Ectodermal cell (in vitro differentiated cells): Measurements from ENCODE around the gene PPARGC1A.

ENCODE experiments used
- H3K27ac ChIP-seq: 2 replicates; pipeline ENCODE4 v1.7.0; 2013; ENCODE audit warnings: mild to moderate bottlenecking, low read depth, low read length; ENCODE audit not compliant: insufficient read depth, poor library complexity, severe bottlenecking
- H3K27me3 ChIP-seq: 2 replicates; pipeline ENCODE4 v1.7.0; 2013; ENCODE audit warnings: mild to moderate bottlenecking, low read length; ENCODE audit not compliant: insufficient read depth, control insufficient read depth, poor library complexity, severe bottlenecking
- H3K36me3 ChIP-seq: one replicate; pipeline ENCODE4 v1.7.0; 2013; ENCODE audit warnings: low read length; ENCODE audit not compliant: control insufficient read depth, insufficient read depth
- H3K4me1 ChIP-seq: one replicate; pipeline ENCODE4 v1.7.0; 2013; ENCODE audit warnings: low read length; ENCODE audit not compliant: control insufficient read depth, insufficient read depth
- H3K4me3 ChIP-seq: 2 replicates; pipeline ENCODE4 v1.7.0; 2013; ENCODE audit warnings: low read depth, low read length, control low read depth; ENCODE audit not compliant: insufficient read depth
- H3K9me3 ChIP-seq: 2 replicates; pipeline ENCODE4 v1.7.0; 2013; ENCODE audit warnings: mild to moderate bottlenecking, low read length, moderate library complexity; ENCODE audit not compliant: control insufficient read depth
- WGBS, 2 experiments: methylation state at CpG; one replicate each; pipeline ENCODE4 v1.1.7; 2013; ENCODE audit warnings: missing lambda C conversion rate in 2 of 2; 5-methylcytosine and 5-hydroxymethylcytosine counted together

Gene PPARGC1A

DNA sequence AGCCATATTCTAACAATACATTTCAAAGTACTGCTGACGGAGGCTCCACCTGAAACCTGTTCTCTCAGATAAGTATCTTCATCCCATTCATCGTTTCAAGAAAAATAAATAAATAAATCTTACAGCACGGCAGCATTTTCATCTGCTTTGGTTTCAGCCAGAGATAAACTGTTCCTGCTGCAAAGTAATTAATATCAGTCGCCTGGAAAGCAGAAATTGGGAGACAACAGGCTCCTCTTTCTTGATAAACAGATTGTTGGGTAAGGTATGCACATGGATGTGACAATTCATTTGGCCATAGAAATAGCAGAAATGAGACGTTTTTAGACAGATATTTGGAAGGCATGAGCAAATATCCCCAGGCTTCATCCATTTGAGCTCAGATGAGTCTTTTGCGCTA, 110.4 kb downstream of the PPARGC1A start:
- Histone ChIP-seq H3K4me3 (no peak overlapping the region), H3K9me3 (no peaks in the 10 kb centered on the region), H3K36me3 (no peaks in the 10 kb centered on the region), H3K4me1 (no peaks in the 10 kb centered on the region), H3K27me3 (no peaks in the 10 kb centered on the region), H3K27ac (no peak overlapping the region)
- 91 to 96% methylated on average over 6 of the region's 6 CpGs for WGBS, 2 experiments

DNA sequence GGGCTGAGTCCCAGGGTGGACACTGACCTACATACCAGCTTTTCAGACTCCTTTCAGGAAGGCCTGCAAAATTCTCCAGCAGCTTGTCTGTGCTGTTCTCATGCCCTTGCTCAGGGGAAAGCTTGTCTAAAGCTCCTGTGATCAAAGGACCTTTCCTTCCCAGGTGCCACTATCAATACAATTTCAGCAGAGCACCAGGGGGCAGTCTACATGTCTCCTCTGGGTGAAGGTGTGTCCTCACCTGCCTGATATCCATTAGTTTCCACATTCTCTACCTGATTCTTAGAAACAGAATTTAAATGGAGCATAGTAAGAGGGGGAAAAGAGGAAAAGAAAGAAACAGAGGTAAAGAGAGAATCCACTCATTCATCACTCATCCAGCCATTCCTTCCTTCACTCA, 114.2 kb downstream of the PPARGC1A start:
- Histone ChIP-seq H3K27me3 (no peaks in the 10 kb centered on the region), H3K4me3 (no peak overlapping the region), H3K4me1 (no peaks in the 10 kb centered on the region), H3K36me3 (no peaks in the 10 kb centered on the region), H3K27ac (no peak overlapping the region), H3K9me3 (no peaks in the 10 kb centered on the region)

DNA sequence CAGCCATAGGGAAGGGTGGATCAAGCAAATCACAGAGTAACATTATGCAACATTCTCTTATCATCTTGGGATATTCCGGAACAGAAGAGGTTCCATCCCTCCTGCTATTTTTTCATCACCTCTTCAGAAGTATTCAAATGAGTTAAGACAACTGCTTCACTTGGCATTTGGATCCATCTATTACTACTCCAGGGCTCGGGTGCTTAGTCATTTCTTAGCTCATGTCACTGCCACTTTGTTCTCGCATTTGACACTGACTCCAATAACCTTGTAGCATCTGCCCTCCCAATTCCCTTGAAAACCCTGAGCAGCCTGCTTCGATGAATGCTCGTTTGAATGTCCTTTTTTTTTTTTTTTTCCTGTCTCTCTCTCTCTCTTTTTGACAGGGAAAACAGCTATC, 114.9 kb downstream of the PPARGC1A start:
- WGBS, 2 experiments: 86% methylated on average over 5 of the region's 5 CpGs
- Histone ChIP-seq H3K27me3 (no peaks in the 10 kb centered on the region), H3K4me1 (no peaks in the 10 kb centered on the region), H3K27ac (no peak overlapping the region), H3K9me3 (no peaks in the 10 kb centered on the region), H3K36me3 (no peaks in the 10 kb centered on the region), H3K4me3 (no peak overlapping the region)

DNA sequence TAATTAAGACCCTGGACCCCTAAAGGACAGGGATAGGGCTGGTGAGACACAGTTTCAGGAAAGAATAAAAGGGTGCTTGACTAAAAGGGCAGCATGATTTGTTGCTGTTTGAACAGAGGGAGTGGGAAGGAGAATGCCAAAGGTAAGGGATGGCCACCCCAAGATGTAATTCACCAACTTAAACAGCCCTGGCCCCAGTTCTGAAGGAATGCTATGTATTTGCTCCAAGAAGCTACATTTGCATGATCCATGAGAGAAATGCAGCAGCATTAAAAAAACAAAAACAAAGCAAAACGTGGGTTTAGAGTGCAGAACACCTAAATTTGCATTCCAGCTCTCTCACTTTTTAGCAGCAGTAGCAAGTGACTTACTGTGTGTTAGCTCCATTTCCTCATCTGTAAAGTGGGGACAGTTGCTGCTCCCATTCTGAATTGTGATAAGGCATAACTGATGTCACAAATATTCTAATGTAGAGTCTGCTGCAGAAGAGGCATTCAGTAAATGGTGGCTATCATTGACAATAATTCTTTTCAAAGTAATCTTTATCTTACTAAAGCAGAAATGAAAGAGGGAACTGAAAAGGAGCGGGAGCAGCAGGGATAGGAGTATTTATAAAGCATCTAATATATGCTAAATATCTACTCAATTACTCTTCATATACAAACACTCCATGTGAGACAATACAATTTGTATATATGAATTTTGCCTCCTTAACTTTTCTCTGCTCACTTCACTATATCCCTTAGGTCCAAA, 115.8 kb downstream of the PPARGC1A start:
- Histone ChIP-seq H3K9me3 (no peaks in the 10 kb centered on the region), H3K27me3 (no peaks in the 10 kb centered on the region)
- WGBS, 2 experiments: 4 to 14% methylated on average over 1 of the region's 2 CpGs

DNA sequence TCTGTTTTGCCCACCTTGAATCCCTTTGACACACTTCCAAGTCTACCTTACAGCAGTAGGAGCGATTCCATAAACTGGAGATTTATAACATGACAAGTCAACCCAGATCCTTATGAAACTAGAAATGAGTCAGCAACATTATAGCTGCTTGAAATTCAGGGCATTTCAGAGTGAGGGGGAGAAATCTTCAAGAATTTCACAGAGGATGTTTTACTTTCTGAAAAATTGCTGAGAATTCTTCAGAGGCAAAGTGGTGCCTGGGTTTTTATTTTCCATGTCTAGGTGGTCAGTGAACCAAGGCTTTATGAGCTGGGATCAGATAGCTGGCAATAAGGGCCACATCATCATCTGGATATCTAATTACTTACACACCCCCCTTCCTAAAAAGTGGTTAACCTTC, 119.8 kb downstream of the PPARGC1A start:
- H3K4me3 ChIP-seq: no peak overlapping the region
- no peaks in the 10 kb centered on the region for H3K27me3 ChIP-seq
- WGBS, 2 experiments: 93 to 100% methylated on average over 1 of the region's 1 CpG
- H3K27ac ChIP-seq: no peak overlapping the region
- H3K9me3 ChIP-seq: no peaks in the 10 kb centered on the region
- no peaks in the 10 kb centered on the region for H3K4me1 ChIP-seq
- no peaks in the 10 kb centered on the region for H3K36me3 ChIP-seq

More for the DNA sequence above, 115.8 kb downstream of the PPARGC1A start:
- Histone ChIP-seq H3K4me3 (no peak overlapping the region), H3K27ac (no peak overlapping the region), H3K4me1 (no peaks in the 10 kb centered on the region), H3K36me3 (no peaks in the 10 kb centered on the region)

DNA sequence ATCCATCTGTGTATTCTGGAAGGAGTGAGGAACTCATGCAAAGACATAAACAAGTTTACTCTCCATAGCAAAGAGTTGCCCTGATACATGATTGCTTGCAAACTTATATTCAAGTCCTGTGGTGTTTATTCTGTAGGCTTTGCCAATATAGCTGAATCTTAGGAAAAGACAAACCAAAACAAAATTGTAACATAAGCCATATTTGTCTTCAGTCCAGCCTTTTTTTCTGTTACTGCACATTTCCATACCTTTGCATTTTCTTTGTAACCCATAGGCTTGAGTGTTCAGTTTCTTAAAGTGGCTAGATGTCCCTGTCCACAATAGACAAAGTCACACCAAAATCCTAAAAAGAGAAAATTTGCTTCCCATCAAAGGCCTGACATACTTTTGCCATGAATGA, 120.4 kb downstream of the PPARGC1A start:
- Histone ChIP-seq H3K36me3 (no peaks in the 10 kb centered on the region), H3K4me1 (no peaks in the 10 kb centered on the region), H3K27me3 (no peaks in the 10 kb centered on the region), H3K27ac (no peak overlapping the region), H3K9me3 (no peaks in the 10 kb centered on the region), H3K4me3 (no peak overlapping the region)

DNA sequence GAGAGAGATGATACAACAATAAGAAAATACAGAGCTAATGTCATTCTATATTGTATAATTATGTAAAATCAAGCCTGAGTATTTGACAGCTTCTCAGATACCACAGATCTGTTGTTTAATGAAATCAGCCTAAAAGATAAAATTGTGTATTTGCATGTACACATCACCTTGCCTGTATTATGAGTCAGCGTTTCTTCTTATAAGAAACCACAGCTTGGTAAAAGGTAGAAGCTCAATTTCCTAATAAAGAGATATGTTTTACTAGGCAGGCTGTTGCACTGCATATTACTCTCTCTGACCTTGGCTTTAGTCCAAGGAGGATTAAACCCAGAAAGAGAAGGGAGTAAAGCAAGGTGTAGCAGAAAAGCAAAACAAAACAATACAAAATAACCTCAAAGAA, 121.3 kb downstream of the PPARGC1A start:
- WGBS, 2 experiments: 100% methylated on average over 1 of the region's 1 CpG; no CpG with 5 or more reads in 1 of the 2 experiments
- no peaks in the 10 kb centered on the region for H3K36me3 ChIP-seq
- no peak overlapping the region for H3K27ac ChIP-seq
- no peaks in the 10 kb centered on the region for H3K27me3 ChIP-seq
- H3K4me1 ChIP-seq: no peaks in the 10 kb centered on the region
- H3K9me3 ChIP-seq: no peaks in the 10 kb centered on the region
- H3K4me3 ChIP-seq: no peak overlapping the region

DNA sequence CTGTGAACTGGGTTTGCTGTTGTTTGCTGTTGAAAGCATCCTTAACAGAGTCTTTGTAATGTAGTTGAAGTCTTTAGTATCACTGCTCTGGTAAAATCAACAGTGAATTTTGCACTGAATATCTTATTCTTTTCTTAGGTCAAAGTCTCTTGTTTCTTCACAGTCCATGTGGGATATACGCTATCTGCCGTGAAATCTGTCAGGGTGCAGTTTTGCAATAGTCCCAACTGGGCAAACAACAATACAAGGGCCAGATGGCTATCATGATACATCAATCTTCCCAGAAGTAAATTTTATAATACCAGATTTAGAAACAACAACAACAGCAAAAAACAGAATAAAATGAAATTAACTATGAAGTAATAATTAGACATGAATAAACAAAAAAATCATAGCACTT, 123.5 kb downstream of the PPARGC1A start:
- H3K27ac ChIP-seq: no peak overlapping the region
- H3K4me3 ChIP-seq: no peak overlapping the region
- H3K9me3 ChIP-seq: no peaks in the 10 kb centered on the region
- WGBS, 2 experiments: 95% methylated on average over 2 of the region's 2 CpGs
- no peaks in the 10 kb centered on the region for H3K36me3 ChIP-seq
- H3K27me3 ChIP-seq: no peaks in the 10 kb centered on the region
- no peaks in the 10 kb centered on the region for H3K4me1 ChIP-seq

DNA sequence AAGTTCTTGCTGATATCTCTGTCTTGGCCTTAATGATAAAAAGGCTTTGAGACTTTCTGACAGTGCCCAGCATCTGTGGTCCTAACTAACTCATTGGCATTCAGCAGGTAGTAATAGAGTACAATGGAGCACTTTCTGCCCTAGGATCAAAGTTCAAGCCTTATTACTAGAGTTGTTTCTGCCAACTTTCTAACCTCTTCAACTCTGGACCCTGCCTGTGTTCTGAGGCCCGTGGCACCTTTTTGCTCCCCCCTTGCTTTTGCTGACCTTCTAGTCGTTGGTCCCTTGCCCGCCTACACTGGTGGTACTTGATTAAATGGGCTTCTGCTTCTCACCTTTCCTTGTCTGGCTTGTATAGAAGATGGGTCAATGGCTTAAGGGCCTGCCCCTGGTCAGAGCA, 126.3 kb downstream of the PPARGC1A start:
- Histone ChIP-seq H3K4me3 (no peak overlapping the region), H3K27ac (no peak overlapping the region), H3K36me3 (no peaks in the 10 kb centered on the region), H3K27me3 (no peaks in the 10 kb centered on the region), H3K4me1 (no peaks in the 10 kb centered on the region), H3K9me3 (no peaks in the 10 kb centered on the region)
- 88 to 95% methylated on average over 3 of the region's 3 CpGs for WGBS, 2 experiments

DNA sequence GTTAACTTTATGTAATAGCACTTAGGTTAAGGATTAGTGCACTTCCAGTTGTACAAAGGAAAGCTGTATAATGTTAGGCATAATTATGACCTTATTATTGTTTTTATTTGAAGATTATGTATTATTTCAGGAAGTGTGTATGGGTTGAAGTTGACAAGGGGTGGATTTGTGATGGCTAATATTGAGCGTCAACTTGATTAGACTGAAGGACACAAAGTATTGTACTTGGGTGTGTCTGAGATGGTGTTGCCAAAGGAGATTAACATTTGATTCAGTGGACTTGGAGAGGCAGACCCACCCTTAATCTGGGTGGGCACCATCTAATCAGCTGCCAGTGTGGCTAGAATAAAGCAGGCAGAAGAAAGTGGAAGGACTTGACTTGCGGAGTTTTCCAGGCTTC, 127.3 kb downstream of the PPARGC1A start:
- Histone ChIP-seq H3K27ac (no peak overlapping the region), H3K27me3 (no peaks in the 10 kb centered on the region), H3K9me3 (no peaks in the 10 kb centered on the region), H3K4me1 (no peaks in the 10 kb centered on the region), H3K36me3 (no peaks in the 10 kb centered on the region), H3K4me3 (no peak overlapping the region)
- WGBS, 2 experiments: 97 to 98% methylated on average over 2 of the region's 2 CpGs

DNA sequence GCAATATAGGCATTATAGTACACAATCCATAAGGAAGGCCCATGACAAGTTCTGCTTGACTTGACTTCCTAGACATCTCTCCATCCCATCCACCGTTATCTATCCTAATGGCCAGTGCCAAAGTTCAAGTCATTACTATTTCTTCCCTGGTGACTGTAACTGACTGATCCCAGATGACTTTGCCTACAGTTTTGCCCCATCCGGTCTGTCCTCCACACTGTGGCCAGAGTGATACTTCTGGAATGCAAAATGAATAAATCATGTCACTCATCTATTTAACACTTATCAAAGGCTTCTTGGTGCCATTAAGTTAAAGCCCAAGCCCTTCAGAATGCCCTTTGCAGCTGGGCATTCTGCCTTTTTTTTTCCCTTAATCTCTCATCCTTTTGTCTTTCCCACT, 130.8 kb downstream of the PPARGC1A start:
- H3K4me3 ChIP-seq: no peak overlapping the region
- H3K36me3 ChIP-seq: no peaks in the 10 kb centered on the region
- no peak overlapping the region for H3K27ac ChIP-seq
- no peaks in the 10 kb centered on the region for H3K27me3 ChIP-seq
- WGBS, 2 experiments: 89 to 93% methylated on average over 2 of the region's 2 CpGs
- H3K4me1 ChIP-seq: no peaks in the 10 kb centered on the region
- no peaks in the 10 kb centered on the region for H3K9me3 ChIP-seq
